Gastroesophageal sphincter (tissue), 4 donors: ENCODE results near the gene FCF1. TPM values are rescaled to one million over a fixed set of nuclear protein-coding genes. Genes with fewer than 3 reads are reported as not detected.

ENCODE experiments used
- ATAC-seq: fragments of 150-250 bp; one replicate; pipeline ENCODE4 v1.9.1; 2016; ENCODE audit warnings: mild to moderate bottlenecking, moderate library complexity
- H3K27ac ChIP-seq, 4 donors: fragments of 200-600 bp; sonication (generic) in 3 of 4; 1 replicate in 3 of 4; 2 replicates in 1 of 4; pipeline ENCODE4 v1.5.1; 2016 to 2019
- H3K27me3 ChIP-seq: fragments of 200-600 bp; sonication (generic); one replicate; pipeline ENCODE4 v1.5.1; 2019
- H3K36me3 ChIP-seq, 2 donors: fragments of 200-600 bp; sonication (generic); one replicate each; pipeline ENCODE4 v1.5.1; 2019; ENCODE audit warnings: control low read depth in 1 of 2
- H3K4me1 ChIP-seq, 3 donors: fragments of 200-600 bp; sonication (generic); 1 replicate in 2 of 3; 2 replicates in 1 of 3; pipeline ENCODE4 v1.5.1; 2016 to 2019; ENCODE audit warnings: control low read depth in 2 of 3
- H3K4me3 ChIP-seq, 2 donors: fragments of 200-600 bp; sonication (generic); one replicate each; pipeline ENCODE4 v1.5.1; 2019; ENCODE audit warnings: mild to moderate bottlenecking in 1 of 2, moderate library complexity in 1 of 2
- H3K9me3 ChIP-seq, 3 donors: fragments of 200-600 bp; sonication (generic); one replicate each; pipeline ENCODE4 v1.5.1; 2017 to 2019; ENCODE audit warnings: control low read depth in 2 of 3
- EP300 ChIP-seq: sonication (generic); formaldehyde crosslinking; IDR thresholded peaks from one replicate; pipeline ENCODE4 v1.6.1; 2017; ENCODE audit warnings: antibody characterized with exemption, mild to moderate bottlenecking
- POLR2A ChIP-seq, 2 donors: fragments of 450-650 bp; IDR thresholded peaks; one replicate each; pipeline ENCODE4 v1.6.1; 2017; ENCODE audit warnings: antibody characterized with exemption in 2 of 2, mild to moderate bottlenecking in 2 of 2, moderate library complexity in 1 of 2
- POLR2AphosphoS5 ChIP-seq: sonication (generic); formaldehyde crosslinking; IDR thresholded peaks from one replicate; pipeline ENCODE4 v1.6.1; 2017; ENCODE audit warnings: antibody characterized with exemption
- WGBS, 2 donors: methylation state at CpG; one replicate each; pipeline ENCODE4 v1.1.5; 2018; ENCODE audit warnings: low coverage in 1 of 2; 5-methylcytosine and 5-hydroxymethylcytosine counted together
- total RNA-seq, 4 donors: library from RNA; depleted of rRNA; stranded (reverse); fragments of >200 nt; gene quantifications; one replicate each; pipeline ENCODE4 v1.1.0, GENCODE V29; 2016
- TF ChIP-seq, protein P1 (sequence below), 4 experiments: fragments of 200-600 bp in 2 of 4; fragments of 450-650 bp in 2 of 4; sonication (generic) in 1 of 4; IDR thresholded peaks; one replicate each; pipeline ENCODE4 v1.5.1; 2017 to 2019; ENCODE audit warnings: antibody characterized with exemption in 4 of 4, mild to moderate bottlenecking in 2 of 4, moderate library complexity in 2 of 4

FCF1 gene
- total RNA-seq, 4 donors from 2014 or later, result 26.1 to 42.3 (median 31.6) TPM

DNA sequence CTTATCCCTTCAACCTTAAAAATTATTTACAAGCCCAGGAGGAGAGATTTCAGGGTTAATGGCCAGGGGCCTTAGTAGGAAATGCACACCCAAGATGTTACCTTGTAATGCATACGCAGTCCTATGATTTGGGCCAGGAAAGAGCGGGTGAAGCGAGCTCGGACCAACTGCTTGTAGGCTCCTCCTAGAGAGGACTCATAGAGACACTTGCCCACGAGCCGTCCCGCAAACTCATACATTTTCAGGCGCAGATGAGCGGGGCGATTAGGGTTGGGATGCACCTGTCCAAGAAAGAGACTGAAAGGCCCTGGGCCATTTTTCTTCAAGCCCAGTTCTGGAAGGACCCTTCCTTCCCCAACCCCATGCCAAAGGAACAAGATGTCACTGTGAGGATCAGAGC is 43.1 kb upstream of the FCF1 start:
- H3K36me3 ChIP-seq, result peaks cover 0 to 100% of the 10 kb centered on the region in 2 donors
- H3K4me3 ChIP-seq, result no peak overlapping the region
- H3K4me1 ChIP-seq, result peaks cover 0 to 6% (median 0%) of the 10 kb centered on the region in 3 donors
- no peak overlapping the region for H3K27ac ChIP-seq
- TF ChIP-seq POLR2A (IDR thresholded peaks at IDR 0.05) (no peak), EP300 (no peak), POLR2AphosphoS5 (no peak)
- TF ChIP-seq, protein P1, sequence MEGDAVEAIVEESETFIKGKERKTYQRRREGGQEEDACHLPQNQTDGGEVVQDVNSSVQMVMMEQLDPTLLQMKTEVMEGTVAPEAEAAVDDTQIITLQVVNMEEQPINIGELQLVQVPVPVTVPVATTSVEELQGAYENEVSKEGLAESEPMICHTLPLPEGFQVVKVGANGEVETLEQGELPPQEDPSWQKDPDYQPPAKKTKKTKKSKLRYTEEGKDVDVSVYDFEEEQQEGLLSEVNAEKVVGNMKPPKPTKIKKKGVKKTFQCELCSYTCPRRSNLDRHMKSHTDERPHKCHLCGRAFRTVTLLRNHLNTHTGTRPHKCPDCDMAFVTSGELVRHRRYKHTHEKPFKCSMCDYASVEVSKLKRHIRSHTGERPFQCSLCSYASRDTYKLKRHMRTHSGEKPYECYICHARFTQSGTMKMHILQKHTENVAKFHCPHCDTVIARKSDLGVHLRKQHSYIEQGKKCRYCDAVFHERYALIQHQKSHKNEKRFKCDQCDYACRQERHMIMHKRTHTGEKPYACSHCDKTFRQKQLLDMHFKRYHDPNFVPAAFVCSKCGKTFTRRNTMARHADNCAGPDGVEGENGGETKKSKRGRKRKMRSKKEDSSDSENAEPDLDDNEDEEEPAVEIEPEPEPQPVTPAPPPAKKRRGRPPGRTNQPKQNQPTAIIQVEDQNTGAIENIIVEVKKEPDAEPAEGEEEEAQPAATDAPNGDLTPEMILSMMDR (IDR thresholded peaks at IDR 0.05), result no peak
- 89 to 100% methylated on average over 3 to 7 of the region's 10 CpGs for WGBS, 2 donors
- no peaks in the 10 kb centered on the region for H3K27me3 ChIP-seq
- ATAC-seq, result no peak
- no peaks in the 10 kb centered on the region for H3K9me3 ChIP-seq

DNA sequence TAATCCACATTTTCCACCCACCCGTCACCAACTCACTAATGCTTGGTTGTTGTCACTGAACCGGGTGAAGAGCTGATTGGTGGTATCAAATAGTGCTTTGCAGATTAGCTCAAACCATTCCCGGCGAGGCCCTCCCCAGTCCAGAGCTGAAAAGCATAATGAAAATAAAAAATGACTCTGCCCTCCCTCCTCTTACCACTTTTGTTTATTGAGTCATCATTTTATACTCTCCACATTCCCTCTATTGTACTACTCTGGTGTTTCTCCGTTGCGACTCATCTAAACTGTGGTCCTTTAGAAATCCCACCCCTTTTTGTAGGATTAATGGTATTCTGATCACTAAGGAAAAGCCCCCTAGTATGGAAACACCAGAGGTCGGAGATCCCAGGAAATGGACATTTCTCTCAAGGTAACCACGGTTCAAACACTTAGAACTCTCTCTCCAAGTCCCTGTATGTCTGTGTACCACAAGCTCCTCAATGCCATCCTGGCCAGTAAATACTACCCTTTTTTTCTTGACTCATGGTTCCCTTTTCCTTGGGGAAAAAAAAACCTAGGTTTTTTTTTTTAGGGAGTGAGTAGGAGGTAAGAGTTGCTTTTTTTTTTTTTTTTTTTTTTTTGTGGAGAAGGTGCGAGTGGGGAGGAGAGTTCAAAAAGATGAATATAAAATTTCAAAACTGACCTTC is 42.1 kb upstream of the FCF1 start:
- Histone ChIP-seq H3K4me1 (peaks cover 0 to 6% (median 0%) of the 10 kb centered on the region in 3 donors), H3K27me3 (no peaks in the 10 kb centered on the region), H3K9me3 (no peaks in the 10 kb centered on the region), H3K36me3 (peaks cover 0 to 100% of the 10 kb centered on the region in 2 donors), H3K27ac (peak overlapping the region in 1 of 4 donors; percentile 36), H3K4me3 (no peak overlapping the region)
- WGBS, 2 donors, result 72 to 82% methylated on average over 7 to 9 of the region's 9 CpGs
- TF ChIP-seq EP300 (no peak), POLR2AphosphoS5 (no peak), POLR2A (IDR thresholded peaks at IDR 0.05) (no peak)
- TF ChIP-seq, protein P1 (IDR thresholded peaks at IDR 0.05), result no peak
- no peak for ATAC-seq

DNA sequence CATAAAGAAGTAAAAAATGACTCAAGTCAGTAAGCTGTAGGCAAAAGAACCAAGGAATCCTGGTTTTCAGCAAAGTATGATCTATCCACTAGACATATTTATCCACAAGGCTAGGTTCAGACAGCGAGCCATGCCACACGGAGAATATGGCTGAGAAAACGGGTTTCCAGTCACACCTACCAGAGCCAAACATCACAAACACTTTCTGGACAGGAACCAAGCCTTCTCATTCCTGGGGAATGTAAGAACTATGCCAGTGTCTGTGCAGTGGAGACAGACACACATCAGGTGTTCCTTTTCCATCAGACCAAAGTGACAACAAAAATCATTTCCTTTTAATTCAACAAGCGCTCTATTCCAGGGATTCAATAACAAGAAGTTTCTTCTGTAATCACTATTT is 41.2 kb upstream of the FCF1 start:
- 51% methylated on average over 3 of the region's 4 CpGs; no CpG with 5 or more reads in 1 of the 2 donors for WGBS, 2 donors
- Histone ChIP-seq H3K36me3 (peaks cover 0 to 100% of the 10 kb centered on the region in 2 donors), H3K4me1 (peaks cover 0 to 6% (median 0%) of the 10 kb centered on the region in 3 donors), H3K4me3 (no peak overlapping the region), H3K27me3 (no peaks in the 10 kb centered on the region), H3K27ac (peak overlapping the region in 1 of 4 donors; percentile 36), H3K9me3 (no peaks in the 10 kb centered on the region)
- TF ChIP-seq POLR2AphosphoS5 (no peak), POLR2A (IDR thresholded peaks at IDR 0.05) (no peak), EP300 (no peak)
- TF ChIP-seq, protein P1 (IDR thresholded peaks at IDR 0.05), result no peak
- ATAC-seq, result peak; percentile 69

DNA sequence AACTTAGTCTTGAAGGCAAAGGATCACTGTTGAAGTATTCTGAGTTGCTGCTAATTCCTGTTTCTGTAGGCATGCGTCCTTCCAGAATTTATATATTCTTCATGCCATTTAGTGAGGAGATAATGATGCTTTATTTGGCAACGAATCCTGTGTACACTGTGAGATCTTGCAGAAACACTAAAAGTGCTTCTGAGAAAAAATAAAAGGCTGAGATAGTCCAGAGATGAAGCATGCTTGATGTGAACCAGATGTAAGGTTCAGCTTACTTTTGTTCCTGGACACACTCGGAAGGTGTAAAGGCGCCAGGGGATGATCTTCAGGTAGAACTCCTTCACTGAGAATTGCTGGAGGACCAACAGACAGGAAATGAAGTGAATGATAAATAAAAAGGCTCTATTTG is 39.2 kb upstream of the FCF1 start:
- Histone ChIP-seq H3K36me3 (peaks cover 0 to 85% of the 10 kb centered on the region in 2 donors), H3K27me3 (no peaks in the 10 kb centered on the region), H3K4me1 (peaks cover 0 to 6% (median 0%) of the 10 kb centered on the region in 3 donors), H3K4me3 (no peak overlapping the region), H3K9me3 (no peaks in the 10 kb centered on the region), H3K27ac (no peak overlapping the region)
- WGBS, 2 donors, result 79 to 82% methylated on average over 3 to 4 of the region's 4 CpGs
- TF ChIP-seq POLR2A (IDR thresholded peaks at IDR 0.05) (no peak), POLR2AphosphoS5 (no peak), EP300 (no peak)
- TF ChIP-seq, protein P1 (IDR thresholded peaks at IDR 0.05), result no peak
- no peak for ATAC-seq

DNA sequence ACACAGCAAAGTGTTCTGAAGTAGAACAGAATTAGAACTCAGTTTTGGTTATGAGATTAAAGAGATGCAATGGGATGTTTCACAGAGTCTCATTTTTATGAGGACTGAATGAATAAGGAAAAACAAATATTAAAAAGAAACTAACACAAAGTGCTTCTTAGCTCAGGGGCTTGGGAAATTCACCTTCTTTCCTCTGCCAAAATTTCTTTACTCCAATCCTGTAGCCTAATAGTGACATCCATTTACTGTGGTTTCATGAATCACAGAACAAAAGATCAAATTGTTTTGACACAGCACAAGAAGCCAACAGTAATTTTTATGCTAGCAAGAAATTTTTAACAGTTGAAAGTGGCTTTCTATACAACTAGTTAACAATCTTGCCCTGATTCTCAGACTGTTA is 37.7 kb upstream of the FCF1 start:
- peaks cover 0 to 84% of the 10 kb centered on the region in 2 donors for H3K36me3 ChIP-seq
- no peak for ATAC-seq
- no peak overlapping the region for H3K27ac ChIP-seq

More for the DNA sequence above, 37.7 kb upstream of the FCF1 start:
- no peak overlapping the region for H3K4me3 ChIP-seq
- no peaks in the 10 kb centered on the region for H3K9me3 ChIP-seq
- H3K27me3 ChIP-seq, result no peaks in the 10 kb centered on the region
- H3K4me1 ChIP-seq, result peaks cover 0 to 6% (median 0%) of the 10 kb centered on the region in 3 donors
- TF ChIP-seq EP300, result no peak
- TF ChIP-seq, protein P1 (IDR thresholded peaks at IDR 0.05), result no peak
- no peak for TF ChIP-seq POLR2AphosphoS5
- no peak for TF ChIP-seq POLR2A (IDR thresholded peaks at IDR 0.05)
